ENCODE results near the gene CROCC2. TPM values are rescaled to one million over a fixed set of nuclear protein-coding genes. Genes with fewer than 3 reads are reported as not detected.

CROCC2 gene
- total RNA-seq, 1 donor from 2014 or later: not detected

DNA sequence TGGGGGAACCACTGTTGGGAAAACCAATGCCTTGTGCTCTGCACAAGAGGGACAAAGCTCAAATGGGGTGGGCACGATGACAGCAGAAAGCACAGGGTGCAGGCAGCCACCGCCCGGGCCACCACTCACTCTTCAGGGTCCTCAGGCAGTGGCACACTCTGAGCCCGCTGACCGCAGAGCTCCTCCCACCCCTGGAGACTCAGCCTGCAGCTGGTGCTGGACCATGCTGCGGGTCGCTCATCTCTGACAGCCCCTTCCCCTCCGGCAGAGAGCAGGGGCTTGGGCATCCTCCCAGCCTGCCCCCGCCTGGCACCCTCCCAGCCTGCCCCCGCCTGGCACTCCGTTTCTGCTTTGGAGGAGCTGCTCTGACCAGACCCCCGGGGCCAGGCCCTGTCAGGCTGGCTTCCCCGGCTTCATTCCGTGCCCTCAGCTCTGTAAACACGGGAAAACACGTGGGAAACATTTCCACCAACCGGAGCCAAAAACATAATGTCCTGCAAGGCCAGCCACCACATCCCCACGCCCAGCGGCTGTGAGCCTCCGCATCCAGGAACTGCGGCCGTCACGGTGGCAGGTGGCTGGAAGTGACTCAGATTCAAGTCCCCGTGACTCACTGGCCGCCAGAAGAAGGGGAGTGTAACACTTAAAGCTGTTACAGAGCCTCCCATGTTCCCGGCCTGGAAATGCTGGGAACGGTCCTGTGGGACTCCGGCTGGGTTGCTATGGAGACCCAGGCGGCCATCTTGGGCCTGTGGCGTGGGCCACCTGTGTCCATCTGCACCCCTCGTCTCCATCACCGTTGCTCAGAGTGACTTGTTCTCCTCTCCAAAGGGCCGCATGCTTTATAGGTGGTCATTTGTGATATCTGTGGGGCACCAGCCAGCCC, 85.5 kb downstream of the CROCC2 start:
- Mint-ChIP-seq H3K36me3 (ENCODE audit: low read depth) (no peaks in the 10 kb centered on the region), H3K4me3 (no peak overlapping the region), H3K27me3 (ENCODE audit: low read depth) (no peaks in the 10 kb centered on the region), H3K4me1 (no peaks in the 10 kb centered on the region), H3K27ac (ENCODE audit: unreplicated experiment) (no peak overlapping the region), H3K9me3 (no peaks in the 10 kb centered on the region)
- TF ChIP-seq, protein P1, sequence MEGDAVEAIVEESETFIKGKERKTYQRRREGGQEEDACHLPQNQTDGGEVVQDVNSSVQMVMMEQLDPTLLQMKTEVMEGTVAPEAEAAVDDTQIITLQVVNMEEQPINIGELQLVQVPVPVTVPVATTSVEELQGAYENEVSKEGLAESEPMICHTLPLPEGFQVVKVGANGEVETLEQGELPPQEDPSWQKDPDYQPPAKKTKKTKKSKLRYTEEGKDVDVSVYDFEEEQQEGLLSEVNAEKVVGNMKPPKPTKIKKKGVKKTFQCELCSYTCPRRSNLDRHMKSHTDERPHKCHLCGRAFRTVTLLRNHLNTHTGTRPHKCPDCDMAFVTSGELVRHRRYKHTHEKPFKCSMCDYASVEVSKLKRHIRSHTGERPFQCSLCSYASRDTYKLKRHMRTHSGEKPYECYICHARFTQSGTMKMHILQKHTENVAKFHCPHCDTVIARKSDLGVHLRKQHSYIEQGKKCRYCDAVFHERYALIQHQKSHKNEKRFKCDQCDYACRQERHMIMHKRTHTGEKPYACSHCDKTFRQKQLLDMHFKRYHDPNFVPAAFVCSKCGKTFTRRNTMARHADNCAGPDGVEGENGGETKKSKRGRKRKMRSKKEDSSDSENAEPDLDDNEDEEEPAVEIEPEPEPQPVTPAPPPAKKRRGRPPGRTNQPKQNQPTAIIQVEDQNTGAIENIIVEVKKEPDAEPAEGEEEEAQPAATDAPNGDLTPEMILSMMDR (conservative IDR thresholded peaks at IDR 0.05): no peak
- no peak for DNase-seq (ENCODE audit: low read depth, low spot score)

DNA sequence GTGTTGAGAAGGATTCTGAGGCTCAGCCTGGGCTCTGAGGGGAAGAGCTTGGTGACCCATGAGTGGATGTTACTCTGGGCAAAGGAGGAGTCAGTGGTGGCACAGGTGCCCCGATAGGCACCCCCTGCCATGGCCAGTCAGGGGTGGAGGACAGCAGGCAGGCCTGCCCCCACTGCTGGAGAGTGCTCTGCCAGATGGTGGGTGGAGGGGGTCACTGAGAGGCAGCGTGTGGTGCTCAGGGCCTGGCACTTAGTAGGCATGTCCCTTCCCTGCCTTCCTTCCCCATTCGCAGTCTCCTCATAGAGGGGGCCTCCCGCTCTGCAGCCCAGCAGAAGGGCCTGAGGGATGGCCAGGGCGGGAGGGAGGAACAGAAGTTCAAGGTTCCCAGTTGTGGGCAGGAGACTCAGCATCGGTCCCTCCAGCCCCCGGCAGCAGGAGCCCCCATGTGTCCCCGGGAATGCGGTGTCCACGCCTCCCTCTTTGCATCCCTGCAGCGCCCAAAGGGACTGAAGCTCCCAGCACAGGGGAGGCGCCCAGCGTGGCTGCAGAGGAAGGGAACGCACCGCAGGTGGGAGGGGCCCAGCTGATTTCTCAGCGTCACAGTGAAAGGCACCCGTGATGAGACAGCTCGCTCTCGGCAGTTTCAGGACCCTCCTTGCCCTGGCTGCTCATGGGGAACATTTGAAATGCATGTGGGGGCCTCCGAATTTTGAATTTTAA, 86.6 kb downstream of the CROCC2 start:
- no peak for DNase-seq (ENCODE audit: low read depth, low spot score)

DNA sequence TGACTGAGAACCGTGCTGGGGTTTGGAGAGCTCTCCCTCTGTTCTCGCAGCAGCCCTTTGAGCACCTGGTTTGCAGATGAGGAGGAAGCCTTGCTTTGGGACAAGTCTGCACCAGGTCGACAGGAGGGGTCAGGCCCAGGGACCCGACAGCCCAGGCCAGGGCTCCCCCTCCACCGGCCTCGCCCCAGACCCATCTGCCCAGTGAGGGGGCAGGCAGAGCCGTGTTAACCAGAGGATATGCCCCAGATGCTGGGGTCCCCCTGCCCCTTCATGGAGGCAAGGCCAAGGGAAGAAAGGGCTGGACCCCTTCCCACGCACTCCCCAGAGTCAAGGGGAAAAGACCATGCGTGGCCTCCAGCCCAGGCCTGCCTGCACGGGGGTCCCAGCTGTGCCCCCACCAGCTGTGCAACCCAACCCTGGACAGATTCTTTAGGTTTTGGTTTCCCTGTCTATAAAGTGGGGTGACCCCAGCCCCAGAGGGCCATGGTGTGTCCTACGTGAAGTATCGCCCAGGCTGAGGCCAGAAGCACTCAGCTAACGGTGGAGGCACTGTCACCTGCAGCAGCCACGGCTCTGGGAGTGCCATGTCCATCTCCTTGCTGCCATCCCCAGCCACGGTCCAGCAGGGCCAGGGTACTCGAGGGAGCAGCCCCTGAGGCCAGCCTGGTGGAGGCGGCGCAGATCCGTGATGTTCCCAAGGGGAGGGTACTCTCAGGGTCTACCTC, 87.5 kb downstream of the CROCC2 start:
- Mint-ChIP-seq H3K27ac (ENCODE audit: unreplicated experiment) (no peak overlapping the region), H3K4me1 (peaks cover 10% of the 10 kb centered on the region), H3K36me3 (ENCODE audit: low read depth) (no peaks in the 10 kb centered on the region), H3K9me3 (no peaks in the 10 kb centered on the region), H3K4me3 (no peak overlapping the region), H3K27me3 (ENCODE audit: low read depth) (peaks cover 5% of the 10 kb centered on the region)
- DNase-seq (ENCODE audit: low read depth, low spot score): no peak
- TF ChIP-seq, protein P1 (conservative IDR thresholded peaks at IDR 0.05): no peak

More for the DNA sequence above, 86.6 kb downstream of the CROCC2 start:
- H3K36me3 Mint-ChIP-seq (ENCODE audit: low read depth): no peaks in the 10 kb centered on the region
- H3K9me3 Mint-ChIP-seq: no peaks in the 10 kb centered on the region
- peaks cover 5% of the 10 kb centered on the region for H3K27me3 Mint-ChIP-seq (ENCODE audit: low read depth)
- TF ChIP-seq, protein P1 (conservative IDR thresholded peaks at IDR 0.05): no peak
- H3K4me1 Mint-ChIP-seq: peaks cover 10% of the 10 kb centered on the region
- no peak overlapping the region for H3K4me3 Mint-ChIP-seq
- no peak overlapping the region for H3K27ac Mint-ChIP-seq (ENCODE audit: unreplicated experiment)

DNA sequence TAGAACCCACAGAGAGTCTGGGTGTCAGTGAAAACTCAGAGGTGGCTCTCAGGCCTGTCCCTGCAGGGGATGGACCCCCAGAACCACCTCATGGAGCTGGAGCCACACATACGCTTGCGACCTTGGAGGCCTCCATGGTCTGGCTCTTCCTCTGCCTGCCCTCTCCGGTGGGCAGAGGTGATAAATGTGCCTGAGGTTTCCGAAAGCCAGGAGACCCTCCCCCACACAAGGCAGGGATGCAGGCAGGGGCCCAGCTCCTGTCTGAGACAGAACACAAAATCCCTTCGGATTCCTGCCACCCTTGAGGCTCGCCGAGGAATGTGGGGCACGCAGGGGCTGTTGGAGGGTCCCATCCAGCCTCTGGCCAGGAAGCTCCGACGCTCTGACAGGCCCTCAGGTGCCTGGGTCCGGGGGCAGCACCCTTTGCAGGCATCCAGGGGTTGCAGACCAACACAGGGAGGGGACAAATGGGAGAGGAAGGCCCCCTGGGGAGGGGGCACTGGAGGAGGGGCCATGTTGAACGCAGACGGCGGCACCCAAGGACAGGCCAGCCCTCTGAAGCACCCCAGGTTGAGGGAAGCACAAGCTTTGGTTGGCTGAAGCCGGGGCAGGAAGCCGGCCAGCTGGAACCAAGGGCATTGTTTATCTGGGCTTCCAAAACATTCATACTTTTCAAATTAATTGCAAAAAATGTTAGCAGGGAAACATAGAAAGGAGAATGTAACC, 88.2 kb downstream of the CROCC2 start:
- peaks cover 10% of the 10 kb centered on the region for H3K4me1 Mint-ChIP-seq
- no peak for DNase-seq (ENCODE audit: low read depth, low spot score)
- no peak overlapping the region for H3K4me3 Mint-ChIP-seq

More for the DNA sequence above, 88.2 kb downstream of the CROCC2 start:
- TF ChIP-seq, protein P1 (conservative IDR thresholded peaks at IDR 0.05): no peak
- no peaks in the 10 kb centered on the region for H3K36me3 Mint-ChIP-seq (ENCODE audit: low read depth)
- H3K27ac Mint-ChIP-seq (ENCODE audit: unreplicated experiment): no peak overlapping the region
- H3K9me3 Mint-ChIP-seq: no peaks in the 10 kb centered on the region
- H3K27me3 Mint-ChIP-seq (ENCODE audit: low read depth): peaks cover 5% of the 10 kb centered on the region

Measured in neural crest cell (in vitro differentiated cells).